GM19397 (cell line): ENCODE results near the gene CDH23.

Experiments used
- ATAC-seq: cut with Tn5 transposase; IDR thresholded peaks from one replicate; pipeline ENCODE4 v1.9.1; 2021; ENCODE audit warnings: mild to moderate bottlenecking, moderate library complexity; ENCODE audit not compliant: unreplicated experiment

Gene CDH23

DNA sequence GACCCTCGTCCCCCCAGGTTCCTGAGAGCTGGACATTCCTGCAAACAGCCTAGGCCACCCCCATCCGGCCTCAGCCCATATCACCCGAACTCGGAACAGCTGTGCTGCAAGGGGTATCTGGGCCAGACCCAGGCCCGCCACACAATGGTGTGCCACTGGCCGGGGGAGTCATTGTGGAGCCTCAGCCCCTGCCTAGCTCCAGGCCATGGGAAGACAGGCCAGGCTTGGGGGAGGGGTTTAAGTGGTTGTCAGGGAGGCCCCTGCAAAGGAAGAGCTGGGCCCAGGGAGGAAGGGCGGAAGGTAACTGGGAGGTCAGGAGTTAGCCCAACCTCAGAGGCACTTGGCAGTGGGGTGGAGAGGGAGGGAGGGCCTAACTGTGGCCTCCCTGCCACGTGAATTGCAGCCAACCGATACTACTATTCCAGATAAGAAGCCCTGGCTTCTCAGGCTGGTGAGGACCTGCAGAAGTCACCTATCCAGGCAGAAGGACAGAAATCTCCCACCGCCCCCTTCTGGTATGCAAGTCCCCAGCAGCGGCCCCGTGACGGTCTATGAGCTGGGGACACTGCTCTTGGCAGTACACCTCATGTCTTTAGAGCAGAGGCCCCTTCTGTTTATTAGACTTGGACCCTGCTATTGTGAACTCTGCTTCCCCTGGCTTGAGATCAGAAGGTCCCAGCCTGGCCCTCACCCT, 349.8 kb downstream of the CDH23 start:
- no peak for ATAC-seq

DNA sequence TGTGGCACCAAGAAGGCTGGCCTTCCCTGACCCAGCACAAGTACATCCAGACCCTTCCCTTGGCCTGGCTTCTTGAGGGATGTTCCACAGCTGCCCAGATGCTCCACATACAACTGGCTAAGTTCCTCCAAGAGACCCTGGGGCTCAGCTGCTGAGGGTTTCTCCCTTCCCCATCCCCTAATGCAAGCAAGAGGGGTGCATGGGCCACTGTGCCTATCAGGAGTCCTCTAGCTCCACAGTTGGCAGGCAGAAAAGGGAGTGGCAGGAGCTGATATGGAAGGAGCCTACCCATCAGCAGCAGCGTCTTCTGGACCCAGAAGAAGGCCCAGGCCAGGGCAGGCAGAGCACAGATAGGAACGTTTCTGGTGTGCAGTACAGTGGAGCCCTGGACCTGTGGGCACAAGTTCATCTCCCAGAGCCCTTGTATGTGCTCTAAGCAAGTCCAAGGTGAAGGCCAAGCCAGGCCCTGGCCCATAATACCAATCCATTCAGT, 350.4 kb downstream of the CDH23 start:
- ATAC-seq, result no peak

DNA sequence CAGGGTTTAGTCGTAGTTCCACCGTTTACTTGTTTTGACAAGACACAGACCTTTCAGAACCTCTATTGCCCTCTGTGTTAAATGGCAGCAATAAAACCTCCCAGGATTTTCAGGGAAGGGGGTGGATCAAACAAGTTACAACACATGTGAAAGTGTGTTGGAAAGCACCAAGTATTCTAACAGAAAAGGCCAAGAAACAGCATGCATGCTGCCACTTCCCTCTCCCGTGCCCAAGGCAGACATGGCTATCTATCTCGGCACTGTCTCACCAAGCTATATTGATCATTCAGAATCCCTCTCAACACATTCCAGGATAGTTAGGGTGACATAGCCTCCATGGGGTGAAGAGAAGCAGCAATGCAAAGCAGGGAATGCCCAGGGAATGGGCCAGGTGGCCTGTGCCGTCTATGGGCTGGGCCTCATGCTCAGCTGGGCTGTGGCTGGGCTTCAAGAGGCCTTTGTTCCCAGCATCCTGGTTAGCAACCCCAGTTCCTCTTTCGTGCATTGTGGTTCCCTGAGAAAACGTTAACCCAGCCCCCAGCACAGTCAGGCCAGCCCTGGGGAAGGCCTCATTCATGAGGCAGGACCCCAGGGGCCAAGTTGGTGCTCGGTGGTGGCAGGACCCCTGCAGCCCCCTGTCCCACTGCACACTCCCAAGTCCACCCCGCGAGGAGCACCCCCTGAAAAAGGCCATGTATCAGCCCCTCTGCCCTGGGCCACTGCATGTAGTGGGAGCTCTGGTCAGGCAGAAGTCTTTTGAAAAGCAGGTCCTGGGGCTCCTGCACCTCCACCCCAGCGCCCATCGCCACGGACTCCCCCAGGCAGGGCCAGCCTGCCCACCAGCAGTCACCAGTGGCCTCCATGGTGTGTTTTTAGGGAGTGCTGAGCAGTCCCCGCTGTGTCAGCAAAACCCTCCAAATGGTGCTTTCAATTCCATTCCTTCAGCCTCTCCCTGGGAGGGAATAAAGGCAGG, 351.1 kb downstream of the CDH23 start:
- ATAC-seq, result no peak

DNA sequence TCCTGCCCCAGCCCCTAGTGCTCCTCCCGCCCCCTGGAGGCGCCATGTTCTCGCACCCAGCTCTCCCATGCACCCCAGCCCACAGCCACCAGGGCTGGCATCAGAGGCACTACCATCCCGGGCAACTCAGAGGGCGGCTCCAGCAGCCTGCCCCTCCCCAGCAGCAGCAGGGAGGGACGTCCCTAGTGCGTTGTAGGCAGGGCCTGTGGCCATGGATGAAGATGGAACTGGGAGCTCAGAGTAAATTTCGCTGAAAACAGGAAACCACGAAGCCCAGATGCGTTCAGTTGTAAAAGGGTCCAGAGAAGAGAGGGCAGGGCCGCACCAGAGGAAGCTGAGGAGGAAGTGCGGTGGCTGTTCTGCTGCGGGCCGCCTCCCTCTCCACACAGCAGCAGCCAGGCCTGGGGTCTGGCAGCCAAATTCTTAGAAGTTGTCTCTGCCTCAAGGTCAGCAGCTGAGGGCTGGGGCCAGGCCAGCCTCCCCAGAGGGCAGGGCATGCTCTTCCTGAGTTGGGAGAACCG, 352.0 kb downstream of the CDH23 start:
- ATAC-seq, result peak; percentile 62

DNA sequence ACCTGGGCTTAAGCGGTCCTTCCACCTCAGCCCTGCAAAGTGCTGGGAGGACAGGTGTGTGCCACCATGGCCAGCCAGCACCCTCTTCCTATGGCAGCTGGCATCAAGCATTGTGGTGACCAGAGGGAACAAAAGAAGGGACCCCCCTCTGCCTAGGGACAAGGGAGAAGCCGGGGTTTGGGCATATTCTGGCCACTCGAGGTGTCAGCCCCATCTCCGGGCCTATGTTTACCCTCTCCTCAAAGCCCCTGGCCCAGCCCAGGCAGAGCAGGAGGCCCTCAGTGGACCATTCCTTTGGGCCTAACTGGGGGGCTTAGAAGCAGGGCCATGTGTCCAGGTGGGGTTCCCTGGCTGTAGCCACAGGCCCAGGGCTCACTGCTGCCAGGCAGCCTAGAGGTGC, 352.7 kb downstream of the CDH23 start:
- no peak for ATAC-seq

DNA sequence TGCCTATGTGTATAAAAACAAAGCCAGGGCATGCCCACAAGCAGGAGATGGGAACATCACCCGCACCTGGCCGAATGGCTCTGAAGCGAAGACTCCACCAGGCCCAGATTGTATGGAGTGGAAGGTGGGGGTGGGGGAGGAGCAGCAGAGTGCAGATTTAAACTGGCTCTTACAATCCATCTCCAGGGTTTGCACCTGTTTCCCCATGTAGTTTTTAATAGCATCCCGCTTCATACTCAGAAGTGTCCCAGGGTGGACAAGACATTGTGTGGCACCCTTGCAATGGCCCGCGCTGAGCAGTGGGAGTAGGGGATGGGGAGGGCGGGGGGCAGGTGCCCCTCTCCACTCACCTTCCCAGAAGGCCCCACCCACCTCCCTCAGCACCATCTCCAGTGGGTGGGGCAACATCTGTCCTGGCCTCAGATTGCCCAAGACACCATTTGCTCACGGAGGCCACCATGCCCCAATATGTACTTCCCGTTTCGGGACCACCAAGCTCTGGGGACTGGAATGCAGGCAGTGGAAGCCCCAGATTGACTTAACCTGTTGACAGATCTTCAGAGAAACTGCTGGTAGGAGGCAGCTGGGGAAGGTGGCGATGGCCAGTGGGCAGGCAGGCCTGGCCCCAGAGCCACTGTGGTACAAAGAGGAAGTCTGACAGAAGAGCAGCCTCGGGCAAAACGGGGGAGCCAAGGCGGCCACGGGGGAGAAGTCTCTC, 353.6 kb downstream of the CDH23 start:
- no peak for ATAC-seq

DNA sequence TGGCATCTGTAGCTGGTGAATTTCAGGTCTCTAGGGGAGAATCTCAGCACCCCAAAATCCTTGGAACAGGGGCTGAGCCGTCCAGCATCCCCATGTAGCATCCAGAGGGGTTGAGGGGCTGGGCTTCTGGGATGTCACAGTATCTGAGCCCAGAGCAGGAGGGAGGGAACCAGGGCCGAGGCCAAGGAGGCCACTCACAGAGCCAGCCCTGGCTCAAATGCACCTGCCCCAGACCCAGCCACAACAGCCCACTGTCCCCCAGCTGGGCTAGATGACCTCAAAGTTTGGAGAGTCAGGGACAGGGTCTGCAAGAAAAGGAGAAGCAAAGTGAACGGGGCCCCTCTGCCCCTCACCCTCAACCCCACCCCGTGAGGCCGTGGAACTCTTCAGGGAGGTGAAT, 354.3 kb downstream of the CDH23 start:
- ATAC-seq, result no peak

DNA sequence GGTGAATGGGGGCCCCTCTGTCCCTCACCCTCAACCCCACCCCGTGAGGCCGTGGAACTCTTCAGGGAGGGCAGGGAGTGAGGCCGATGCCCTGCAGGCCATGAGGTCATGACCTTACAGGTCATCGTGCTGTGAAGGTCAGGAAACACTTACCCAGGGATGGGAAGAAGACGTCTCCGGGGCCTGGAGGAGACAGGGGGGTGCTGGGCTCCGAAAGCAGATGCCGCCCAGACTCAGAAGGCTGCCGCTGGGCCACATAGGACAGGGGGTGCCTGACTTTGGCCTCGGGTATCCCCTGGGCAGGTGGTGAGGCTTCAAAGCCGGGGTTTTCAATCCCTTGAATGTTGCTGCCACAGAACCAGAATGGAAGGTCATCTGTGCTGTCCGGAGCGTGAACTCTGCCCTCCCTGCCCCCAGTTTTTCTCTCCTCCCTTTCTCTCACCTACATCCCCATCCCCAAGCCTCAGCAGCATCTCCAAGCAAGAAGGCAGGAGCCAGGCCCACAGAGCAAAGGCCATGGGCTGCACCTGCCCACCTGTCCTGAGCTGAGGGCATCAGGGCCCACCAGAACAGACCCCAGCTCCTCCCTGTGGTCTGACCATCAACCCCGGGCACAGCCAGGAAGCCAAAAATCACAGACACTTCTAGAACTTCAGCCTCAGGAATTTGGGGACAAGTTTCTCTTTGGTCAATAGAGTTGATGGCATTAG, 354.9 kb downstream of the CDH23 start:
- ATAC-seq, result no peak

DNA sequence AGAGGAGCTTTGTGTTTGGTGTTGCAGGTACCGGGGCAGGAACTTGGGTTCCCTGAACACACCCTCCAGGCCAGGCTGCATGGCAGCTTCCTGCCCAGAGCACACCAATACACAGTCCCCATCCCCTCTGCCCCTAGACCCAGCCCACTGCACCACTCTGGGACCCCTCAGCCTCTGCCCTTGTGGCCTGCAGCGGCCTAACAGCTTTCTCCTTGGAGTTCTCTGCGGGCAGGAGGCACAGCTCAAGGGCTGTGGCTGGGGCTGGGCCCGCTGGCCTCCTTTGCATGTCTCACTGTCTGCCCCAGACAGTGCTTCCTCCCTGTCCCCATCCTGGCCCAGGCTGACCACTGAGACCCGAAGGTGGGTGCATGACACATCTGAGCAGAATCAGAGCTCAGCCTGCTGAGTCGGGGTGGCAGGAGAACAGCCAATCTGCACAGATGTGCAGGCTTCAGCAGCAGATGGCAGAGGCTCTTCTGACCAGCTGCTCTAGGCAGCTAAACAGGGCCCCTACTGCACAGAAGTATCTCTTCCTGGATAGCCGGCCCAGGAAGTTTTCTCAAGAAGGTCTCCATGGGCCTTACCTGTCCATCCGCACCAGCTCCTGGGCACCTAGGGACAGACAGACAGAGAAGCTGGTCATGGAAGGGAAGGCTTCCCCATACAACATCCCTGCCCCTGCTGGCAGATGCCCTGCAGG, 355.8 kb downstream of the CDH23 start:
- peak; percentile 44 for ATAC-seq

DNA sequence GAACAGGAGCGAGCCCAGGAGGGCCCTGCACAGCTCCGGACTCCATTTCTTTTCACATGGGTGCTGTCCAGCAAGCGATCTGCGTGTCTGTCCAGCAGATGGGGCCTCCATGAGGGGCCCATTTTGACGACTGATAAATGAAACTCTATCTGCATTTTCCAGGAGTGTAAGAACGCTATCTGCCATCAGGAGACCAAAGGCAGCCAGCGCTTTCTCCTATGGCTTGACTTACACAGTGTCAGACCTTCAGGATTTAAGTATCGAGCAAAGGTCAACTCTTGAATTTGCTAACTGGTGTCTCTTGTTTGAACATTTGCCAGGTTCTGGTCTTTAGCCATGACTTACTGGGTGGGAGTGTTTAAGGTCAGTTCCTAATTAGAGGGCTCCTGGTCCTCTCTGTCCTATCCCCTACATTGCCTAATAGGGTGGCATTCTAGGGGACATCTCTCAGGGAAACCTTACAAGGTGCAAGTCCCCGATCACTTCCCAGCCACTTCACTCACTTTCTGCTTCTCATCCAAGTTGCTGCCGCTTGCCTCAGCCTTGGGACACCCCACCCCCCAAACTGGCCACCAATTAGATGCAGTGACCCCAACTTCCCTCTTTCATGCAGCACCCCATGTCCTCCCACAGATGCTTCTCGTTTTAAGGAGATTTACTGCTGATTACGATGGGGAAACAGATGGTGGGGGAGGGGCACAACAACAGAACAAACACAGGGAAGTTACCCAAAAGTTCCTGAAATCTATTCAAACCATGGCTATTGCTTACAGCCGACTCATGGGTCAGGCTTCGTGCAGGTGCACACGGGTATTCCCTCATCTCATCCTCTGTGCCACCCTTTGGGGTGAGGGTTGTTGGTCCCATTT, 356.6 kb downstream of the CDH23 start:
- ATAC-seq, result no peak

DNA sequence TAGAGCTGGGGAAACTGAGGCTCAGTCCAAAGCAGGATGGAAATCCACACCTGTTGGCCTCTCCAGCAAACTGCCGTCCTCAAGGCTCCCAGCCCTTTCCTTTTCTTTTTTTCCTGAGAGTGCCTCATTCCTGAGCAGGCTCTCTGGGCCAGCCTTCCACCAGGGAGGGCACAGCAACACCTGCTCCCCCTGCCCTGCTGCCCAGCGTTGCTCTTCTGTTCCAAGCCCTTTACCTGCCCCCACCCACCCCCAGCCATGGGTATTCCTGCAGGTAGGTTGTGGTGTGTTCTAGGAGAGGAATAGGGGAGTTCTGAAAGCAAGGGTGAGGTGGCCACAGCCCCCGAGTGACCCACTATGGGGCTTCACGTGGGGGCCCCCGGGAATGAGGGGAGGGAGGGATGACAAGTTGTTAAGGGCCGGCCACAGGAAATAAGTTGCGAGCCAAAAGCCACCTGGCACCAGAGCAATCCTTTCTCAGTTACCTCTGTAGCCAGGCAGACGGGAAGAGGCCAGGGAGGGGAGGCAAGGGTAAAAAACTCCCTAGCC, 357.3 kb downstream of the CDH23 start:
- no peak for ATAC-seq

DNA sequence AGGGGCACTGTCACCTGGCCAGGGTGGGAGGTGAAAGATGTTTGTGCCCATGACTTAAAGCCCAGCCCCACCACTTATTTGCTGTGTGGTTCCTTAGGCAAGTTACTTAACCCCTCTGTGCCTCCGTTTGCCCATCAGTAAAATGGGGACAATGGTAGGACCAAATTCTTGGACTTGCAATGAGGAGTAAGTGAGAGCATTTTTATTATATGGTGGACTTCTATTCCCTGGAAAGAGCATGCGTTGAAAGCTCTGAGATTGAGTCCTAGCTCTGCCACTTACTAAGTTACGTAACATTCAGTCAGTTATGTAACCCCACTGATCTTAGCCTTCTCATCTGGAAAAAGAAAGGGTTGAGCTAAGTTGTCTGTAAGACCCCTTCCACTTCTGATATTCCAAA, 357.8 kb downstream of the CDH23 start:
- ATAC-seq, result no peak

DNA sequence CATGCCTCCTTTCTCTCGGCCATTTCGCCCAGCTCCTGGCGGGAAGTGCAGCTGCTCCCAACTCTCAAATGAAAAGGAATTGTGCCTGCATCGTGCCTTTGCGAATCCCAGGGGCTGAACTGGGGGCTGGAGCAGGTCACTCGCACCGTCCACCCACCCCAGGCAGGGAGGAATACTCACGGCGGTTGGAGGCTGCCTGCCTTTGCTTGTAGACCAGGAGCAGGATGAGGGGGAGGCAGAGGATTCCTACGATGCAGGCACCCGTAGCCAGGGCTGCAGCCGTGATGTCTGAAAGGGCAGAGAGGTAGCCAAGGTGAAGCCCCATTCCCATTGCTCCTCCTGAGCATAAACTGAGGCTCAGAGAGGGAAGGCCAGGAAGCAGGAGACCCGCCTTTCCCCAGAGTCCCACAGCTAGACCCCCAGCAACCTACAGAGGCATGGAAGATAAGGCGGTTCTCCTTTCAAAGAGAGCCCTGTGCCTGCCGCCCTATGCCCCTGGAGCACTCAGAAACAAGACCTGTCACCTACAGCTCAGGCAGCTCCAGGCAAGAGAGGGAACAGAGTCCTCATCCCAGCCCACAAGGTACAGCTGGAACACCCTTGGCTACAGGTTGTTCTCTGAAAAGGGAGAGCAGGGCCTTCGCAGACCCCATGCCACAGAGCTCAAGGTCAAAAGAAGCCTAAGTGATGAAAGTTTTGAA, 358.6 kb downstream of the CDH23 start:
- no peak for ATAC-seq

DNA sequence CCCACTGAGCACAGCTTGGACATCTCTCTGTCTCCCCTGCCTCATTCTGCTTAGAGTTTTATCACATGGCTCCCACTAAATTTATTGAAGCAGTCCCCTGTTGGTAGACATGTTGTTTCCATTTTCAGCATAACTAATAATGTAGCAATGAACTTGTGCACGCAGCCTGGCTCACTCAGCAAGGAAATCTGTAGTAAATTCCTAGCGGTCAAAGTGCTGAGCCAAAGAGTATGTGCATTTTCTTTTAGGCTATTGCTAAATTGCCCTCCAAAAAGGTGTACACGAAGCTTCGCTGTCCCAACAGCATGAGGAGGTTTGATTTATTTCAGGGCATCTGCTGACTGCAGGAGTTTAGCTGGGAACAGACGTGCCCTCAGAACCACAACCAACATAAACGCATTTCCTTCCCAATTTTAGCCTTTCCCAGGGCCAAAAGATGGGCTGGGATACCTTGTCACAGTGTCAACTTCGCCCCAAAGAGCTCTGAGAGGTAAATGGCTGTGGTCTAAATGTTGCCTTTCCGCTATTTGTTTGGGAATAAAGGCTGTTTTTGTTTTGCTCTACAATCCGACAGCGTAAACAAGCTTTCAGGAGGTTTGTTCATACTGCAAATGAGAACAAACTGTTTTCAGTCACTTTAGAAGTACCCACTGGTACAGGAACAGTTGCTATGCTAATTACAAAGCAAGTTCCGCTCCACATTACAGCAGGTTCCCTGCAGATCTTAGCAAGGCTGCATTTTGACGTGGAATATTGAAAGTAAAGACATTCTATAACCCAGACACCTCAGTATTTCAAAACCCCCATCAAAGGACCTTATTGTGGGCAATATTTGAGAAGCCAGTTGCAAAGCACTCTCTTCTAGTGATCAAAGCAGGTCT, 359.8 kb downstream of the CDH23 start:
- no peak for ATAC-seq

DNA sequence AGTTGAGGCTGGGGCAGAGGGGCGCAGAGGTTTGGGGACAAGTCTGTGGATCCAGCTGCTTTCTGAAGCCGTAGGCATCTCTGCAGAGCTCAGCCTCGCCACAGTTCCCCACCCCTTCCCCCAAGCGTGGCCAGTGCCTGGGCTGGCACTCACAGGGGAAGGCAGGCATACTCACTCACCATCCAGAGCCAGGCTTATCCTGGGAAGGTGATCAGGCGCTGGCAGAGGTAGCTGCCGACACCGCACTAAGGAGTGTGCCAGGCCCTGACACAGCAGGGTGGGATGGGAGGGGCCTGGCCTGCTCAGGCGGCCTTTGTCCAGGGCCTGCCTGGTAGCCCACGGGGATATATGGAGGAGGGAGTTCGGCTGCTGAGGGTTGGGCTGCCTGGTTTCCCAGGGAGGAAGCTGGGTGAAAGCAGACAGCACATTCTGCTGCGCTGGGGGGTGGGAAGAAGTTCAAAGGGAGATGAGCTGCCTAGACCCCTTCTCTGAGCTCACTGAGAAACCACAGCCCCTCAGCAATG, 360.7 kb downstream of the CDH23 start:
- ATAC-seq, result no peak

DNA sequence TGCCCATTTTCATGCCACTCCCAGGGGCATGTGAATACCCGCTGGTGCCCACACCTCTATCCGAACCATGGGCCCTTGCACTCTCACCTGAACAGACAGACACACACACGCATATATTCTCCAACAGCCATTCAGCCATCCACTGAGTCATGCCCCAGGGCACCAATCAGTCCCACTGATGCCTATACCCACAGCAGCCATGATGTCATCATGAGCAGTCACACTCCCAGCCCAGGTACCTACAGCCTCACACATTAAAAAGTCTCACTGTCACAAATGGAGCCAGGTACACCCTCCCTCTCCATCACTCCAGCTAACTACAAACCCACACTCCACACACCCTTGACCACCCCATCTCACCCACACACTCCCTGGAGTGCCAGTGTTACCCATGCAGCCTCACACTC, 364.4 kb downstream of the CDH23 start:
- no peak for ATAC-seq
